GM12878 (cell line): ENCODE results near the gene AP1M2. TPM values are rescaled to one million over a fixed set of nuclear protein-coding genes. Genes with fewer than 3 reads are reported as not detected.

Experiments used
- BACH1 ChIP-seq: fragments of 450-650 bp; IDR thresholded peaks from 2 replicates; pipeline ENCODE4 v1.6.1; 2017; ENCODE audit warnings: mild to moderate bottlenecking, borderline replicate concordance
- ESRRA ChIP-seq: IDR thresholded peaks from 2 replicates; pipeline ENCODE4 v1.6.1; 2012; ENCODE audit warnings: mild to moderate bottlenecking, low read length, improper control_type of control experiment
- NFYA ChIP-seq: IDR thresholded peaks from 2 replicates; pipeline ENCODE4 v1.6.1; 2011; ENCODE audit warnings: low read depth, mild to moderate bottlenecking, low read length, improper control_type of control experiment, borderline replicate concordance
- NRF1 ChIP-seq: conservative IDR thresholded peaks from 2 replicates; pipeline ENCODE4 v1.6.1; 2011; ENCODE audit warnings: mild to moderate bottlenecking, low read depth, low read length, improper control_type of control experiment
- PAX5 ChIP-seq: IDR thresholded peaks from 2 replicates; pipeline ENCODE4 v1.6.1; 2011; ENCODE audit warnings: low read depth, low read length, borderline replicate concordance
- SP1 ChIP-seq: IDR thresholded peaks from one replicate; pipeline ENCODE4 v1.6.1; 2011; ENCODE audit warnings: low read depth, low read length
- USF2 ChIP-seq: IDR thresholded peaks from 2 replicates; pipeline ENCODE4 v1.6.1; 2011; ENCODE audit warnings: low read depth, low read length, improper control_type of control experiment, borderline replicate concordance
- ZBTB4 ChIP-seq: fragments of 450-650 bp; formaldehyde crosslinking; IDR thresholded peaks from 2 replicates; pipeline ENCODE4 v1.4.0; 2022; ENCODE audit warnings: mild to moderate bottlenecking, moderate library complexity
- ZSCAN29 ChIP-seq: fragments of 450-650 bp; IDR thresholded peaks from 2 replicates; pipeline ENCODE4 v1.6.1; 2017; ENCODE audit warnings: mild to moderate bottlenecking, moderate library complexity
- polyA plus RNA-seq, 11 experiments: library from polyadenylated mRNA; depleted of rRNA in 4 of 11; unstranded in 6 of 11; stranded (reverse) in 5 of 11; fragments of >200 nt; fragmentation: Nextera tagmentation in 4 of 11; fragmentation: Illumina TruSeq in 1 of 11; extraction: Ambion mirVana in 4 of 11; extraction: Trizol in 1 of 11; gene quantifications; 1 replicate in 1 of 11; 2 replicates in 10 of 11; pipeline versions ENCODE4 v1.2.1 to v1.2.3, GENCODE V29; 2011 to 2016; ENCODE audit warnings: inconsistent platforms in 2 of 11, missing spikeins in 2 of 11, low read depth in 1 of 11
- total RNA-seq, 4 experiments: library from RNA; depleted of rRNA in 3 of 4; stranded (reverse); fragments of >200 nt in 3 of 4; fragmentation: Illumina TruSeq in 1 of 4; extraction: Trizol in 1 of 4; gene quantifications; 2 replicates each; pipeline versions ENCODE4 v1.2.1 to v1.2.3, GENCODE V29; 2013 to 2021
- TF ChIP-seq, protein P1 (sequence below): fragments of 450-650 bp; formaldehyde crosslinking; IDR thresholded peaks from 2 replicates; pipeline ENCODE4 v1.5.0; 2022; ENCODE audit warnings: mild to moderate bottlenecking, missing genetic modification characterization
- TF ChIP-seq, protein P2 (sequence below): fragments of 450-650 bp; IDR thresholded peaks from 2 replicates; pipeline ENCODE4 v1.6.1; 2016; ENCODE audit warnings: mild to moderate bottlenecking, moderate library complexity, borderline replicate concordance
- TF ChIP-seq, protein P3 (sequence below): IDR thresholded peaks from 2 replicates; pipeline ENCODE4 v1.6.1; 2012; ENCODE audit warnings: mild to moderate bottlenecking, low read depth, low read length

AP1M2 gene
- total and polyA plus RNA-seq, 10 of the 15 experiments (the other 5 are each of a cell fraction or from before 2014, with no cell fraction given), result 0.72 TPM; not detected in 9

DNA sequence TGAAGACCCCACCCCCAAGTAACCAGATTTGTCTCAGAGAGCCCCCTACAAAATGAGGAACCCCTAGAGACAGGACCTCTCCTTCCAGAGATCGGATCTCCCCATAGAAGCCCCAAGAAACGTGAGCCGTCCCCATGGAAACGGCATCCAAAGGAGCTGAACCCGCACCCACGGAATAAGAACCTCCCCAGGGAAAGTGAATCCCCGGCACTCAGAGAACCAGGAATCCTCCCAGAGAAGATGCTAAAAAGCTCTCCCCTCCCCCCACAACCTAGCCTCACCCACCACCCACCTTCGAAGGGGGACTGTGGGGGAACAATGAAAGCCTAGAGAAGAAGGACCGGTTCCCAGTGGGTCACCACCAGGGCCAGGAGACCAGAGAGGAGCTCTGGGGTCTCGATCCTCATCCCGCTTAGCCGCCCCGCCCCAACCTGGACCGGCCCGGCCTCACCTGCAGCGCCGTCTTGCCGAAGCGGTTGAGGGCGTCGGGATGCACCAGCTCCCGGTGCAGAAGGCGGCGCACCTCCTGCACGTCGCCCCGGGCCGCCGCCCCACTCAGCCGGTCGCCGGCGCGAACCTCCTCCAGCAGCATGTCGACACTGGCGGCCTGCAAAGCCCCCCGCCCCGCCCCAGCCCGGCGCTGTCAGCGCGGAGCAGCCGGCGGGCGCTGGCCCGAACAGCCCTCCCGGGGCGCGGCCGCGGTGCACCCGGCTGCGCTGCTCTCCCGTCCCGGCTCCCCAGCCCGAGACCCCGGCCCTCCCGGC lies 18.9 kb downstream of the AP1M2 start (continued):
- no peak for TF ChIP-seq ZBTB4
- no peak for TF ChIP-seq NRF1
- no peak for TF ChIP-seq SP1
- no peak for TF ChIP-seq PAX5
- TF ChIP-seq ESRRA, result no peak
- no peak for TF ChIP-seq NFYA
- TF ChIP-seq ZSCAN29, result 0 out of 2 replicates have a peak, but pooled peaks have one; percentile 25
- TF ChIP-seq, protein P1, sequence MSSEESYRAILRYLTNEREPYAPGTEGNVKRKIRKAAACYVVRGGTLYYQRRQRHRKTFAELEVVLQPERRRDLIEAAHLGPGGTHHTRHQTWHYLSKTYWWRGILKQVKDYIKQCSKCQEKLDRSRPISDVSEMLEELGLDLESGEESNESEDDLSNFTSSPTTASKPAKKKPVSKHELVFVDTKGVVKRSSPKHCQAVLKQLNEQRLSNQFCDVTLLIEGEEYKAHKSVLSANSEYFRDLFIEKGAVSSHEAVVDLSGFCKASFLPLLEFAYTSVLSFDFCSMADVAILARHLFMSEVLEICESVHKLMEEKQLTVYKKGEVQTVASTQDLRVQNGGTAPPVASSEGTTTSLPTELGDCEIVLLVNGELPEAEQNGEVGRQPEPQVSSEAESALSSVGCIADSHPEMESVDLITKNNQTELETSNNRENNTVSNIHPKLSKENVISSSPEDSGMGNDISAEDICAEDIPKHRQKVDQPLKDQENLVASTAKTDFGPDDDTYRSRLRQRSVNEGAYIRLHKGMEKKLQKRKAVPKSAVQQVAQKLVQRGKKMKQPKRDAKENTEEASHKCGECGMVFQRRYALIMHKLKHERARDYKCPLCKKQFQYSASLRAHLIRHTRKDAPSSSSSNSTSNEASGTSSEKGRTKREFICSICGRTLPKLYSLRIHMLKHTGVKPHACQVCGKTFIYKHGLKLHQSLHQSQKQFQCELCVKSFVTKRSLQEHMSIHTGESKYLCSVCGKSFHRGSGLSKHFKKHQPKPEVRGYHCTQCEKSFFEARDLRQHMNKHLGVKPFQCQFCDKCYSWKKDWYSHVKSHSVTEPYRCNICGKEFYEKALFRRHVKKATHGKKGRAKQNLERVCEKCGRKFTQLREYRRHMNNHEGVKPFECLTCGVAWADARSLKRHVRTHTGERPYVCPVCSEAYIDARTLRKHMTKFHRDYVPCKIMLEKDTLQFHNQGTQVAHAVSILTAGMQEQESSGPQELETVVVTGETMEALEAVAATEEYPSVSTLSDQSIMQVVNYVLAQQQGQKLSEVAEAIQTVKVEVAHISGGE (CRISPR knock-in tag), result no peak
- TF ChIP-seq, protein P2, sequence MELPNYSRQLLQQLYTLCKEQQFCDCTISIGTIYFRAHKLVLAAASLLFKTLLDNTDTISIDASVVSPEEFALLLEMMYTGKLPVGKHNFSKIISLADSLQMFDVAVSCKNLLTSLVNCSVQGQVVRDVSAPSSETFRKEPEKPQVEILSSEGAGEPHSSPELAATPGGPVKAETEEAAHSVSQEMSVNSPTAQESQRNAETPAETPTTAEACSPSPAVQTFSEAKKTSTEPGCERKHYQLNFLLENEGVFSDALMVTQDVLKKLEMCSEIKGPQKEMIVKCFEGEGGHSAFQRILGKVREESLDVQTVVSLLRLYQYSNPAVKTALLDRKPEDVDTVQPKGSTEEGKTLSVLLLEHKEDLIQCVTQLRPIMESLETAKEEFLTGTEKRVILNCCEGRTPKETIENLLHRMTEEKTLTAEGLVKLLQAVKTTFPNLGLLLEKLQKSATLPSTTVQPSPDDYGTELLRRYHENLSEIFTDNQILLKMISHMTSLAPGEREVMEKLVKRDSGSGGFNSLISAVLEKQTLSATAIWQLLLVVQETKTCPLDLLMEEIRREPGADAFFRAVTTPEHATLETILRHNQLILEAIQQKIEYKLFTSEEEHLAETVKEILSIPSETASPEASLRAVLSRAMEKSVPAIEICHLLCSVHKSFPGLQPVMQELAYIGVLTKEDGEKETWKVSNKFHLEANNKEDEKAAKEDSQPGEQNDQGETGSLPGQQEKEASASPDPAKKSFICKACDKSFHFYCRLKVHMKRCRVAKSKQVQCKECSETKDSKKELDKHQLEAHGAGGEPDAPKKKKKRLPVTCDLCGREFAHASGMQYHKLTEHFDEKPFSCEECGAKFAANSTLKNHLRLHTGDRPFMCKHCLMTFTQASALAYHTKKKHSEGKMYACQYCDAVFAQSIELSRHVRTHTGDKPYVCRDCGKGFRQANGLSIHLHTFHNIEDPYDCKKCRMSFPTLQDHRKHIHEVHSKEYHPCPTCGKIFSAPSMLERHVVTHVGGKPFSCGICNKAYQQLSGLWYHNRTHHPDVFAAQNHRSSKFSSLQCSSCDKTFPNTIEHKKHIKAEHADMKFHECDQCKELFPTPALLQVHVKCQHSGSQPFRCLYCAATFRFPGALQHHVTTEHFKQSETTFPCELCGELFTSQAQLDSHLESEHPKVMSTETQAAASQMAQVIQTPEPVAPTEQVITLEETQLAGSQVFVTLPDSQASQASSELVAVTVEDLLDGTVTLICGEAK, result no peak
- no peak for TF ChIP-seq USF2
- TF ChIP-seq, protein P3, sequence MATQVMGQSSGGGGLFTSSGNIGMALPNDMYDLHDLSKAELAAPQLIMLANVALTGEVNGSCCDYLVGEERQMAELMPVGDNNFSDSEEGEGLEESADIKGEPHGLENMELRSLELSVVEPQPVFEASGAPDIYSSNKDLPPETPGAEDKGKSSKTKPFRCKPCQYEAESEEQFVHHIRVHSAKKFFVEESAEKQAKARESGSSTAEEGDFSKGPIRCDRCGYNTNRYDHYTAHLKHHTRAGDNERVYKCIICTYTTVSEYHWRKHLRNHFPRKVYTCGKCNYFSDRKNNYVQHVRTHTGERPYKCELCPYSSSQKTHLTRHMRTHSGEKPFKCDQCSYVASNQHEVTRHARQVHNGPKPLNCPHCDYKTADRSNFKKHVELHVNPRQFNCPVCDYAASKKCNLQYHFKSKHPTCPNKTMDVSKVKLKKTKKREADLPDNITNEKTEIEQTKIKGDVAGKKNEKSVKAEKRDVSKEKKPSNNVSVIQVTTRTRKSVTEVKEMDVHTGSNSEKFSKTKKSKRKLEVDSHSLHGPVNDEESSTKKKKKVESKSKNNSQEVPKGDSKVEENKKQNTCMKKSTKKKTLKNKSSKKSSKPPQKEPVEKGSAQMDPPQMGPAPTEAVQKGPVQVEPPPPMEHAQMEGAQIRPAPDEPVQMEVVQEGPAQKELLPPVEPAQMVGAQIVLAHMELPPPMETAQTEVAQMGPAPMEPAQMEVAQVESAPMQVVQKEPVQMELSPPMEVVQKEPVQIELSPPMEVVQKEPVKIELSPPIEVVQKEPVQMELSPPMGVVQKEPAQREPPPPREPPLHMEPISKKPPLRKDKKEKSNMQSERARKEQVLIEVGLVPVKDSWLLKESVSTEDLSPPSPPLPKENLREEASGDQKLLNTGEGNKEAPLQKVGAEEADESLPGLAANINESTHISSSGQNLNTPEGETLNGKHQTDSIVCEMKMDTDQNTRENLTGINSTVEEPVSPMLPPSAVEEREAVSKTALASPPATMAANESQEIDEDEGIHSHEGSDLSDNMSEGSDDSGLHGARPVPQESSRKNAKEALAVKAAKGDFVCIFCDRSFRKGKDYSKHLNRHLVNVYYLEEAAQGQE, result no peak
- TF ChIP-seq BACH1, result no peak; the same call in 1 of the 2 replicates
